K562 (cell line): ENCODE results near the gene TNNT1. TPM values are rescaled to one million over a fixed set of nuclear protein-coding genes. Genes with fewer than 3 reads are reported as not detected.

Source experiments
- DIDO1 ChIP-seq: fragments of 450-650 bp; IDR thresholded peaks from 2 replicates; pipeline ENCODE4 v1.6.1; 2016; ENCODE audit warnings: low read depth, missing biosample characterization, missing genetic modification characterization
- GMEB1 ChIP-seq: fragments of 250-450 bp; sonication (Bioruptor Pico); IDR thresholded peaks from 2 replicates; pipeline ENCODE4 v1.4.0; 2020; ENCODE audit warnings: mild to moderate bottlenecking
- HDGF ChIP-seq: fragments of 450-650 bp; IDR thresholded peaks from 2 replicates; pipeline ENCODE4 v1.6.1; 2016
- HMGN3 ChIP-seq: IDR thresholded peaks from 2 replicates; pipeline ENCODE4 v1.6.1; 2011; ENCODE audit warnings: borderline replicate concordance, low read depth, mild to moderate bottlenecking, mixed read lengths, low read length; ENCODE audit not compliant: insufficient read length; ENCODE audit errors: extremely low read depth
- JUNB ChIP-seq: fragments of 450-650 bp; formaldehyde crosslinking; conservative IDR thresholded peaks from 2 replicates; pipeline ENCODE4 v1.4.0; 2020; ENCODE audit warnings: mild to moderate bottlenecking
- PYGO2 ChIP-seq: fragments of 450-650 bp; IDR thresholded peaks from 2 replicates; pipeline ENCODE4 v1.6.1; 2016; ENCODE audit warnings: mild to moderate bottlenecking, missing genetic modification characterization, moderate library complexity, missing compliant biosample characterization
- RBFOX2 ChIP-seq: fragments of 200-400 bp; formaldehyde crosslinking; IDR thresholded peaks from 2 replicates; pipeline ENCODE4 v1.6.1; 2017; ENCODE audit warnings: low read depth, mild to moderate bottlenecking, low read length, moderate library complexity
- SLC30A9 ChIP-seq: fragments of 250-450 bp; sonication (Bioruptor Pico); IDR thresholded peaks from 2 replicates; pipeline ENCODE4 v1.8.0; 2022; ENCODE audit warnings: mild to moderate bottlenecking, moderate library complexity
- SRSF3 ChIP-seq: fragments of 200-400 bp; formaldehyde crosslinking; IDR thresholded peaks from 2 replicates; pipeline ENCODE4 v1.6.1; 2016; ENCODE audit warnings: mild to moderate bottlenecking, low read length, moderate library complexity; ENCODE audit not compliant: insufficient read depth
- TAF15 ChIP-seq: fragments of 200-400 bp; formaldehyde crosslinking; IDR thresholded peaks from 2 replicates; pipeline ENCODE4 v1.6.1; 2017; ENCODE audit warnings: mild to moderate bottlenecking, low read depth, low read length, moderate library complexity
- TCF15 ChIP-seq: fragments of 250-450 bp; sonication (Bioruptor Pico); IDR thresholded peaks from 2 replicates; pipeline ENCODE4 v1.8.0; 2022; ENCODE audit warnings: moderate library complexity, mild to moderate bottlenecking, inconsistent platforms
- TRIM25 ChIP-seq: fragments of 450-650 bp; IDR thresholded peaks from 2 replicates; pipeline ENCODE4 v1.7.0; 2016; ENCODE audit warnings: borderline replicate concordance
- ZBTB9 ChIP-seq: fragments of 450-650 bp; formaldehyde crosslinking; IDR thresholded peaks from 2 replicates; pipeline ENCODE4 v1.4.0; 2020; ENCODE audit warnings: mild to moderate bottlenecking, moderate library complexity
- ZNF707 ChIP-seq: fragments of 250-450 bp; sonication (Bioruptor Pico); conservative IDR thresholded peaks from 2 replicates; pipeline ENCODE4 v1.8.0; 2022; ENCODE audit warnings: inconsistent platforms, mild to moderate bottlenecking, moderate library complexity
- ZNF77 ChIP-seq: fragments of 250-450 bp; sonication (Bioruptor Pico); IDR thresholded peaks from 2 replicates; pipeline ENCODE4 v1.5.0; 2020
- ZNF79 ChIP-seq: fragments of 250-450 bp; sonication (Bioruptor Pico); IDR thresholded peaks from 2 replicates; pipeline ENCODE4 v1.4.0; 2020; ENCODE audit warnings: low read depth, mild to moderate bottlenecking, moderate library complexity
- polyA plus RNA-seq, 8 experiments: library from polyadenylated mRNA; depleted of rRNA in 4 of 8; stranded (reverse) in 5 of 8; unstranded in 3 of 8; fragments of >200 nt; fragmentation: Nextera tagmentation in 2 of 8; fragmentation: Illumina TruSeq in 1 of 8; extraction: Ambion mirVana in 2 of 8; extraction: Trizol in 1 of 8; gene quantifications; 2 replicates each; pipeline versions ENCODE4 v1.2.1 to v1.2.3, GENCODE V29; 2011 to 2014; ENCODE audit warnings: inconsistent platforms in 1 of 8, missing spikeins in 1 of 8
- total RNA-seq, 7 experiments: library from RNA; depleted of rRNA in 6 of 7; stranded (reverse); fragments of >200 nt in 6 of 7; fragmentation: Illumina TruSeq in 2 of 7; extraction: Trizol in 2 of 7; gene quantifications; 2 replicates each; pipeline versions ENCODE4 v1.2.1 to v1.2.3, GENCODE V29; 2011 to 2021; ENCODE audit warnings: low replicate concordance in 1 of 7
- TF ChIP-seq, protein P1 (sequence below): fragments of 250-450 bp; sonication (Bioruptor Pico); IDR thresholded peaks from 2 replicates; pipeline ENCODE4 v1.8.0; 2022; ENCODE audit warnings: inconsistent platforms
- TF ChIP-seq, protein P2 (sequence below): fragments of 250-450 bp; sonication (Bioruptor Pico); IDR thresholded peaks from 2 replicates; pipeline ENCODE4 v1.5.0; 2021
- TF ChIP-seq, protein P3 (sequence below): sonication (generic); formaldehyde crosslinking; IDR thresholded peaks from 2 replicates; pipeline ENCODE4 v1.9.0; 2022; ENCODE audit warnings: mild to moderate bottlenecking, missing genetic modification reagents

The TNNT1 gene
- total and polyA plus RNA-seq, 9 of the 15 experiments (the other 6 are each of a cell fraction or from before 2014, with no cell fraction given): 31.8 to 390 (median 227) TPM

DNA sequence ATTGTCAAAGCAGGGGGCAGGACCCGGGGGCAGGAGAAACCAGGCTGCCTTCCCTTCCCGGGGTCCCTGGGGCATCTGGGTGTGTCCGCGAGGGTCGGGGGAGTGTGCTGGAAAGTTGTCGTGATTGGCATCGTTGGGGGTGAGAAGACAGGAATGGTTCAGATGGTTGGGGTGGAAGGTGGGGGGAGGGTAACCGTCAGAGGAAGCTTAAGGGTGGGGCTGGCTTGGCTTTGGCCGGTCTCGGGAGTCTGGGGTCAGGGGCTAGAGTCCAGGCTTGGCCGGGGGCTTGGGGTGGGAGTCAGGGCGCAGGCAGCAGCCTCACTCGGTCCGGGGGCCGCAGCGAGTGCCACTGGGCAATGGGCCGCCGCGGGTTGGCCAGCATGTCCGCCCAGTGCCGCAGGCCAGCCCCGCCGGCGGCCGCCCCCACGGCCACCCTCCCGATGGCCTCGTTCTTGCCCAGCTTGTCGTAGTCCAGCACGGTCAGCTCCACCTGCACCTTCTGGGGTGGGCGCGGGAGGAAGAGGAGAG, 24.2 kb upstream of the TNNT1 start (continued):
- TF ChIP-seq, protein P1, sequence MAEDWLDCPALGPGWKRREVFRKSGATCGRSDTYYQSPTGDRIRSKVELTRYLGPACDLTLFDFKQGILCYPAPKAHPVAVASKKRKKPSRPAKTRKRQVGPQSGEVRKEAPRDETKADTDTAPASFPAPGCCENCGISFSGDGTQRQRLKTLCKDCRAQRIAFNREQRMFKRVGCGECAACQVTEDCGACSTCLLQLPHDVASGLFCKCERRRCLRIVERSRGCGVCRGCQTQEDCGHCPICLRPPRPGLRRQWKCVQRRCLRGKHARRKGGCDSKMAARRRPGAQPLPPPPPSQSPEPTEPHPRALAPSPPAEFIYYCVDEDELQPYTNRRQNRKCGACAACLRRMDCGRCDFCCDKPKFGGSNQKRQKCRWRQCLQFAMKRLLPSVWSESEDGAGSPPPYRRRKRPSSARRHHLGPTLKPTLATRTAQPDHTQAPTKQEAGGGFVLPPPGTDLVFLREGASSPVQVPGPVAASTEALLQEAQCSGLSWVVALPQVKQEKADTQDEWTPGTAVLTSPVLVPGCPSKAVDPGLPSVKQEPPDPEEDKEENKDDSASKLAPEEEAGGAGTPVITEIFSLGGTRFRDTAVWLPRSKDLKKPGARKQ (CRISPR knock-in tag): no peak
- TF ChIP-seq SRSF3 (no peak), JUNB (CRISPR knock-in tag) (no peak), DIDO1 (tag) (no peak), HDGF (no peak), TCF15 (CRISPR knock-in tag) (no peak), ZNF79 (CRISPR knock-in tag) (no peak), HMGN3 (no peak), ZNF77 (CRISPR knock-in tag) (no peak), TAF15 (no peak), PYGO2 (tag) (no peak), GMEB1 (CRISPR knock-in tag) (no peak), RBFOX2 (no peak; the same call in 1 of the 2 replicates), SLC30A9 (CRISPR knock-in tag) (no peak), ZNF707 (CRISPR knock-in tag) (no peak), ZBTB9 (CRISPR knock-in tag) (0 out of 2 replicates have a peak, but pooled peaks have one; percentile 51), TRIM25 (no peak)
- TF ChIP-seq, protein P2, sequence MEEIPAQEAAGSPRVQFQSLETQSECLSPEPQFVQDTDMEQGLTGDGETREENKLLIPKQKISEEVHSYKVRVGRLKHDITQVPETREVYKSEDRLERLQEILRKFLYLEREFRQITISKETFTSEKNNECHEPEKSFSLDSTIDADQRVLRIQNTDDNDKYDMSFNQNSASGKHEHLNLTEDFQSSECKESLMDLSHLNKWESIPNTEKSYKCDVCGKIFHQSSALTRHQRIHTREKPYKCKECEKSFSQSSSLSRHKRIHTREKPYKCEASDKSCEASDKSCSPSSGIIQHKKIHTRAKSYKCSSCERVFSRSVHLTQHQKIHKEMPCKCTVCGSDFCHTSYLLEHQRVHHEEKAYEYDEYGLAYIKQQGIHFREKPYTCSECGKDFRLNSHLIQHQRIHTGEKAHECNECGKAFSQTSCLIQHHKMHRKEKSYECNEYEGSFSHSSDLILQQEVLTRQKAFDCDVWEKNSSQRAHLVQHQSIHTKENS: no peak
- TF ChIP-seq, protein P3, sequence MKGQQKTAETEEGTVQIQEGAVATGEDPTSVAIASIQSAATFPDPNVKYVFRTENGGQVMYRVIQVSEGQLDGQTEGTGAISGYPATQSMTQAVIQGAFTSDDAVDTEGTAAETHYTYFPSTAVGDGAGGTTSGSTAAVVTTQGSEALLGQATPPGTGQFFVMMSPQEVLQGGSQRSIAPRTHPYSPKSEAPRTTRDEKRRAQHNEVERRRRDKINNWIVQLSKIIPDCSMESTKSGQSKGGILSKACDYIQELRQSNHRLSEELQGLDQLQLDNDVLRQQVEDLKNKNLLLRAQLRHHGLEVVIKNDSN: no peak
